ENCODE measurements around the gene FNDC11. TPM values are rescaled to one million over a fixed set of nuclear protein-coding genes. Genes with fewer than 3 reads are reported as not detected.

The FNDC11 gene
- total and polyA plus RNA-seq, 2 donors (not counting 3 experiments of a cell fraction or from before 2014, with no cell fraction given): 0.71 to 1.9 TPM

GRCh38 chr20:63557481-63557891, 3.5 kb downstream of the FNDC11 start:
- Histone ChIP-seq H3K27ac (ENCODE audit: insufficient read depth, low read depth, low read length) (no peak overlapping the region), H3K79me2 (ENCODE audit: control insufficient read depth, insufficient read depth, low read length) (no peaks in the 10 kb centered on the region), H3K4me3 (replicated peaks in 1 of 3; ENCODE audit: insufficient read depth in 1 of 3, low read depth in 1 of 3, low read length in 3 of 3) (no peak overlapping the region), H3K4me1 (ENCODE audit: control insufficient read depth, extremely low read depth, insufficient read depth, low read length) (no peaks in the 10 kb centered on the region), H4K20me1 (replicated peaks; ENCODE audit: control insufficient read depth, extremely low read depth, insufficient read depth, low read length) (no peaks in the 10 kb centered on the region), H3K9me1 (replicated peaks; ENCODE audit: control insufficient read depth, extremely low read depth, insufficient read depth, low read length) (no peaks in the 10 kb centered on the region), H3K4me2 (ENCODE audit: insufficient read depth, low read length) (no peak overlapping the region), H3K9ac (replicated peaks; ENCODE audit: extremely low read depth, insufficient read depth, low read length) (no peak overlapping the region), H2AFZ (ENCODE audit: low read depth, low read length) (no peak overlapping the region), H3K9me3 (replicated peaks; ENCODE audit: control insufficient read depth, insufficient read depth, low read length) (no peaks in the 10 kb centered on the region), H3K27me3 (ENCODE audit: control insufficient read depth in 2 of 2, insufficient read depth in 2 of 2, low read length in 2 of 2) (no peaks in the 10 kb centered on the region), H3K36me3 (ENCODE audit: control insufficient read depth in 2 of 2, extremely low read depth in 1 of 2, insufficient read depth in 2 of 2, low read length in 2 of 2) (peaks cover 0 to 11% of the 10 kb centered on the region in 2 experiments)
- no peak for FAIRE-seq
- ChIA-PET CTCF (no interaction called here), POLR2A (no interaction called here)
- dilution Hi-C loops (cut with MboI; ENCODE audit: extremely low pct_ligation_motif_present, low sequenced_read_pairs): no loop called here
- no peak for DNase-seq (ENCODE audit: low read depth, low spot score)
- no TSS peak for BruUV-seq (replicated peaks)
- TF ChIP-seq FOS (IDR thresholded peaks at IDR 0.05; ENCODE audit: borderline replicate concordance, insufficient read depth, low read length): no peak
- TF ChIP-seq GATA2 (IDR thresholded peaks at IDR 0.05; ENCODE audit: insufficient read depth, insufficient read length, low read depth, low read length): no peak
- TF ChIP-seq POLR2AphosphoS5 (IDR thresholded peaks at IDR 0.05; ENCODE audit: insufficient read depth, low read depth, low read length): no peak
- TF ChIP-seq JUN (IDR thresholded peaks at IDR 0.05; ENCODE audit: borderline replicate concordance, insufficient read depth, insufficient read length, low read depth): no peak
- no peak for TF ChIP-seq MAX (IDR thresholded peaks at IDR 0.05; ENCODE audit: insufficient read depth, insufficient read length)
- no peak for TF ChIP-seq MYC (IDR thresholded peaks at IDR 0.05; ENCODE audit: low read depth, low read length)
- TF ChIP-seq EZH2 (IDR thresholded peaks at IDR 0.05; ENCODE audit: borderline replicate concordance, low read depth, low read length, severe bottlenecking): no peak
- TF ChIP-seq, protein P1, sequence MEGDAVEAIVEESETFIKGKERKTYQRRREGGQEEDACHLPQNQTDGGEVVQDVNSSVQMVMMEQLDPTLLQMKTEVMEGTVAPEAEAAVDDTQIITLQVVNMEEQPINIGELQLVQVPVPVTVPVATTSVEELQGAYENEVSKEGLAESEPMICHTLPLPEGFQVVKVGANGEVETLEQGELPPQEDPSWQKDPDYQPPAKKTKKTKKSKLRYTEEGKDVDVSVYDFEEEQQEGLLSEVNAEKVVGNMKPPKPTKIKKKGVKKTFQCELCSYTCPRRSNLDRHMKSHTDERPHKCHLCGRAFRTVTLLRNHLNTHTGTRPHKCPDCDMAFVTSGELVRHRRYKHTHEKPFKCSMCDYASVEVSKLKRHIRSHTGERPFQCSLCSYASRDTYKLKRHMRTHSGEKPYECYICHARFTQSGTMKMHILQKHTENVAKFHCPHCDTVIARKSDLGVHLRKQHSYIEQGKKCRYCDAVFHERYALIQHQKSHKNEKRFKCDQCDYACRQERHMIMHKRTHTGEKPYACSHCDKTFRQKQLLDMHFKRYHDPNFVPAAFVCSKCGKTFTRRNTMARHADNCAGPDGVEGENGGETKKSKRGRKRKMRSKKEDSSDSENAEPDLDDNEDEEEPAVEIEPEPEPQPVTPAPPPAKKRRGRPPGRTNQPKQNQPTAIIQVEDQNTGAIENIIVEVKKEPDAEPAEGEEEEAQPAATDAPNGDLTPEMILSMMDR (IDR thresholded peaks at IDR 0.05; ENCODE audit: extremely low read depth in 1 of 2, insufficient read depth in 1 of 2, low read depth in 1 of 2, low read length in 2 of 2): no peak
- TF ChIP-seq POLR2A (IDR thresholded peaks at IDR 0.05; ENCODE audit: low read depth, low read length): no peak
- intact Hi-C loops (cut with micrococcal nuclease): no loop called here

Measured in endothelial cell of umbilical vein (primary cell).